ENCODE measurements around the gene POU2F1. TPM values are rescaled to one million over a fixed set of nuclear protein-coding genes. Genes with fewer than 3 reads are reported as not detected.

The POU2F1 gene
- total RNA-seq, 4 donors from 2014 or later, result 8.7 to 34.0 (median 9.6) TPM

GRCh38 chr1:167328816-167329483 lies 108.3 kb downstream of the POU2F1 start:
- 76 to 78% methylated on average over 8 of the region's 8 CpGs for WGBS, 2 donors
- H3K4me3 ChIP-seq (ENCODE audit: low read depth, poor library complexity, severe bottlenecking), result no peak overlapping the region
- no peak for TF ChIP-seq CTCF (IDR thresholded peaks at IDR 0.05)
- TF ChIP-seq POLR2A (IDR thresholded peaks at IDR 0.05), result no peak
- intact Hi-C loops (cut with DNase I; ENCODE audit: low total_unique reads), result no loop called here
- no peak for DNase-seq (ENCODE audit: low spot score in 2 of 2)

- intact Hi-C loops (cut with DNase I; ENCODE audit: low total_unique reads), result no loop called here
Observed at GRCh38 chr1:167330601-167331293, 110.1 kb downstream of the POU2F1 start.

GRCh38 chr1:167331650-167332049 lies 111.0 kb downstream of the POU2F1 start:
- intact Hi-C loops (cut with DNase I; ENCODE audit: low total_unique reads), result loop anchor here (2.0 kb wide), 1 partner anchor 73 kb away; no protein-coding TSS in a partner anchor
- H3K4me3 ChIP-seq (ENCODE audit: low read depth, poor library complexity, severe bottlenecking), result no peak overlapping the region
- TF ChIP-seq CTCF (IDR thresholded peaks at IDR 0.05) (no peak), POLR2A (IDR thresholded peaks at IDR 0.05) (no peak)
- no peak for DNase-seq (ENCODE audit: low spot score in 2 of 2)
- WGBS, 2 donors, result 48 to 57% methylated on average over 2 of the region's 2 CpGs

More at GRCh38 chr1:167330601-167331293, 110.1 kb downstream of the POU2F1 start:
- 88 to 92% methylated on average over 1 of the region's 1 CpG for WGBS, 2 donors
- TF ChIP-seq POLR2A (IDR thresholded peaks at IDR 0.05) (no peak), CTCF (IDR thresholded peaks at IDR 0.05) (no peak)
- no peak overlapping the region for H3K4me3 ChIP-seq (ENCODE audit: low read depth, poor library complexity, severe bottlenecking)
- DNase-seq (ENCODE audit: low spot score in 2 of 2), result no peak

- DNase-seq (ENCODE audit: low spot score in 2 of 2), result no peak
- WGBS, 2 donors, result 41 to 50% methylated on average over 1 of the region's 1 CpG
- no peak for TF ChIP-seq POLR2A (IDR thresholded peaks at IDR 0.05)
- no peak for TF ChIP-seq CTCF (IDR thresholded peaks at IDR 0.05)
- intact Hi-C loops (cut with DNase I; ENCODE audit: low total_unique reads), result loop anchor here (2.0 kb wide), 1 partner anchor 74 kb away; no protein-coding TSS in a partner anchor
- no peak overlapping the region for H3K4me3 ChIP-seq (ENCODE audit: low read depth, poor library complexity, severe bottlenecking)
Observed at GRCh38 chr1:167332503-167332902, 111.8 kb downstream of the POU2F1 start.

- TF ChIP-seq CTCF (IDR thresholded peaks at IDR 0.05) (no peak), POLR2A (IDR thresholded peaks at IDR 0.05) (no peak)
- no peak for DNase-seq (ENCODE audit: low spot score in 2 of 2)
- intact Hi-C loops (cut with DNase I; ENCODE audit: low total_unique reads), result loop anchor here (2.0 kb wide), 1 partner anchor 74 kb away; no protein-coding TSS in a partner anchor
- WGBS, 2 donors, result 90 to 94% methylated on average over 2 of the region's 2 CpGs
- no peak overlapping the region for H3K4me3 ChIP-seq (ENCODE audit: low read depth, poor library complexity, severe bottlenecking)
Observed at GRCh38 chr1:167333124-167333523, 112.4 kb downstream of the POU2F1 start.

Data from lower leg skin (tissue), 4 donors.